RWPE2 (cell line): ENCODE measurements around the gene VANGL2.

Experiments
- ATAC-seq: fragments of 200-7000 bp; cut with Tn5 transposase; 3 replicates; pipeline ENCODE4 v1.9.1; 2021; ENCODE audit warnings: low read depth
- DNase-seq: peaks from one replicate; pipeline ENCODE4 v3.0.0-alpha.2; 2020; ENCODE audit warnings: low spot score
- H3K27ac ChIP-seq: fragments of 450-650 bp; 2 replicates; pipeline ENCODE4 v1.5.1; 2017; ENCODE audit warnings: mild to moderate bottlenecking; ENCODE audit not compliant: poor library complexity, severe bottlenecking
- H3K27me3 ChIP-seq: fragments of 250-450 bp; sonication (Bioruptor Pico); 2 replicates; pipeline ENCODE4 v1.5.1; 2021; ENCODE audit warnings: mild to moderate bottlenecking, moderate library complexity; ENCODE audit not compliant: insufficient read depth, poor library complexity, severe bottlenecking
- H3K36me3 ChIP-seq: fragments of 250-450 bp; sonication (Bioruptor Pico); 2 replicates; pipeline ENCODE4 v1.5.1; 2020; ENCODE audit warnings: low read depth, mild to moderate bottlenecking, moderate library complexity
- H3K4me1 ChIP-seq: fragments of 250-450 bp; sonication (Bioruptor Pico); 2 replicates; pipeline ENCODE4 v1.5.1; 2021; ENCODE audit warnings: mild to moderate bottlenecking, moderate library complexity; ENCODE audit not compliant: insufficient read depth, poor library complexity, severe bottlenecking
- H3K4me3 ChIP-seq: fragments of 250-450 bp; sonication (Bioruptor Pico); 2 replicates; pipeline ENCODE4 v1.5.1; 2021; ENCODE audit warnings: mild to moderate bottlenecking, moderate library complexity; ENCODE audit not compliant: severe bottlenecking
- H3K9me3 ChIP-seq: fragments of 250-450 bp; sonication (Bioruptor Pico); 2 replicates; pipeline ENCODE4 v1.5.1; 2021; ENCODE audit warnings: mild to moderate bottlenecking, moderate library complexity; ENCODE audit not compliant: severe bottlenecking
- TF ChIP-seq, protein P1 (sequence below): fragments of 450-650 bp; IDR thresholded peaks from one replicate; pipeline ENCODE4 v1.5.1; 2017; ENCODE audit warnings: mild to moderate bottlenecking, moderate library complexity; ENCODE audit not compliant: poor library complexity, severe bottlenecking

VANGL2 gene

GRCh38 chr1:160369087-160369486, 31.3 kb upstream of the VANGL2 start:
- Histone ChIP-seq H3K27me3 (no peaks in the 10 kb centered on the region), H3K9me3 (no peaks in the 10 kb centered on the region), H3K36me3 (no peaks in the 10 kb centered on the region), H3K4me3 (no peak overlapping the region), H3K4me1 (no peaks in the 10 kb centered on the region), H3K27ac (no peak overlapping the region)
- DNase-seq, result no peak
- no peak for ATAC-seq
- TF ChIP-seq, protein P1, sequence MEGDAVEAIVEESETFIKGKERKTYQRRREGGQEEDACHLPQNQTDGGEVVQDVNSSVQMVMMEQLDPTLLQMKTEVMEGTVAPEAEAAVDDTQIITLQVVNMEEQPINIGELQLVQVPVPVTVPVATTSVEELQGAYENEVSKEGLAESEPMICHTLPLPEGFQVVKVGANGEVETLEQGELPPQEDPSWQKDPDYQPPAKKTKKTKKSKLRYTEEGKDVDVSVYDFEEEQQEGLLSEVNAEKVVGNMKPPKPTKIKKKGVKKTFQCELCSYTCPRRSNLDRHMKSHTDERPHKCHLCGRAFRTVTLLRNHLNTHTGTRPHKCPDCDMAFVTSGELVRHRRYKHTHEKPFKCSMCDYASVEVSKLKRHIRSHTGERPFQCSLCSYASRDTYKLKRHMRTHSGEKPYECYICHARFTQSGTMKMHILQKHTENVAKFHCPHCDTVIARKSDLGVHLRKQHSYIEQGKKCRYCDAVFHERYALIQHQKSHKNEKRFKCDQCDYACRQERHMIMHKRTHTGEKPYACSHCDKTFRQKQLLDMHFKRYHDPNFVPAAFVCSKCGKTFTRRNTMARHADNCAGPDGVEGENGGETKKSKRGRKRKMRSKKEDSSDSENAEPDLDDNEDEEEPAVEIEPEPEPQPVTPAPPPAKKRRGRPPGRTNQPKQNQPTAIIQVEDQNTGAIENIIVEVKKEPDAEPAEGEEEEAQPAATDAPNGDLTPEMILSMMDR, result no peak

DNA sequence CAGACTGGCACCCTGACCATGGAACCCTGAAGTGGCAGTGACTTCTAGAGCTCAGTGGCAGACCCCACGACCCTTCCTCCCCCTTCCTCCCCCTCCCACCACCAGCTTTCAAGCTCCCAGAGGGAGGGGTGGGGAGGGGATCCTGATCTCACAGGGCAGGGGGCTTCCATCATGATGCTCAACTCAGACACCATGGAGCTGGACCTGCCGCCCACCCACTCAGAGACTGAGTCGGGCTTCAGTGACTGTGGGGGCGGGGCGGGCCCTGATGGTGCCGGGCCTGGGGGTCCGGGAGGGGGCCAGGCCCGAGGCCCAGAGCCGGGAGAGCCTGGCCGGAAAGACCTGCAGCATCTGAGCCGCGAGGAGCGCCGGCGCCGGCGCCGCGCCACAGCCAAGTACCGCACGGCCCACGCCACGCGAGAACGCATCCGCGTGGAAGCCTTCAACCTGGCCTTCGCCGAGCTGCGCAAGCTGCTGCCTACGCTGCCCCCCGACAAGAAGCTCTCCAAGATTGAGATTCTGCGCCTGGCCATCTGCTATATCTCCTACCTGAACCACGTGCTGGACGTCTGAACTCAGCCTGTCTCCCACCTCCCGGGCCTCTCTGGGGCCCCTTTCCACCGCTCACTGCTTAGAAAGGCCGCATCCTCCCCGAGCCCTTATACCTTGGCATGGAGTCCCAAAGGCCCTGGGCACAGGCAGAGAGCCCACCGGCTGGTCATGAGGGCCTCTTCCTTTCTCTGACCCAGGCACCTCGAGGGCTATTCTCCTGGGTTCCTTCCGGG, 29.6 kb upstream of the VANGL2 start:
- H3K9me3 ChIP-seq, result no peaks in the 10 kb centered on the region
- DNase-seq (no peak), ATAC-seq (no peak)
- no peak overlapping the region for H3K27ac ChIP-seq
- no peaks in the 10 kb centered on the region for H3K4me1 ChIP-seq
- H3K36me3 ChIP-seq, result no peaks in the 10 kb centered on the region
- TF ChIP-seq, protein P1, result no peak
- H3K4me3 ChIP-seq, result no peak overlapping the region
- H3K27me3 ChIP-seq, result no peaks in the 10 kb centered on the region

GRCh38 chr1:160371346-160371631, 29.1 kb upstream of the VANGL2 start:
- TF ChIP-seq, protein P1, result no peak
- H3K4me1 ChIP-seq, result peaks cover 2% of the 10 kb centered on the region
- ATAC-seq (no peak), DNase-seq (no peak)
- H3K27ac ChIP-seq, result no peak overlapping the region
- H3K9me3 ChIP-seq, result no peaks in the 10 kb centered on the region
- H3K36me3 ChIP-seq, result no peaks in the 10 kb centered on the region
- H3K27me3 ChIP-seq, result no peaks in the 10 kb centered on the region
- H3K4me3 ChIP-seq, result no peak overlapping the region

- TF ChIP-seq, protein P1, result no peak
- Histone ChIP-seq H3K36me3 (no peaks in the 10 kb centered on the region), H3K4me1 (peaks cover 2% of the 10 kb centered on the region), H3K27ac (no peak overlapping the region), H3K4me3 (no peak overlapping the region), H3K9me3 (no peaks in the 10 kb centered on the region), H3K27me3 (no peaks in the 10 kb centered on the region)
- DNase-seq (no peak), ATAC-seq (no peak)
These were observed 28.6 kb upstream of the VANGL2 start for GRCh38 chr1:160371756-160372155.

- Histone ChIP-seq H3K4me1 (peaks cover 9% of the 10 kb centered on the region), H3K36me3 (no peaks in the 10 kb centered on the region), H3K27me3 (no peaks in the 10 kb centered on the region), H3K9me3 (no peaks in the 10 kb centered on the region), H3K4me3 (no peak overlapping the region), H3K27ac (no peak overlapping the region)
- ATAC-seq, result no peak
- DNase-seq, result no peak
- TF ChIP-seq, protein P1, result no peak
These were observed 26.7 kb upstream of the VANGL2 start for GRCh38 chr1:160373696-160374095.
